ENCODE measurements around the gene GPR137B. TPM values are rescaled to one million over a fixed set of nuclear protein-coding genes. Genes with fewer than 3 reads are reported as not detected.

The GPR137B gene
- total and polyA plus RNA-seq, 2 experiments from 2014 or later = 0.87 to 3.0 TPM

- TF ChIP-seq CTCF (IDR thresholded peaks at IDR 0.05; ENCODE audit: low read depth, low read length) = no peak
Observed at GRCh38 chr1:236150986-236151385, 8.6 kb downstream of the GPR137B start.

GRCh38 chr1:236151739-236152424 lies 9.5 kb downstream of the GPR137B start:
- no peak overlapping the region for H3K4me3 ChIP-seq
- H3K27ac ChIP-seq = no peak overlapping the region
- no peaks in the 10 kb centered on the region for H3K36me3 ChIP-seq
- H3K4me1 ChIP-seq (ENCODE audit: low read depth) = no peaks in the 10 kb centered on the region
- DNase-seq (ENCODE audit: low read depth in 1 of 2, low spot score in 1 of 2) = no peak
- H3K9me3 ChIP-seq (ENCODE audit: low read depth) = no peaks in the 10 kb centered on the region
- TF ChIP-seq CTCF (IDR thresholded peaks at IDR 0.05; ENCODE audit: low read depth, low read length) = no peak
- H3K27me3 ChIP-seq = no peaks in the 10 kb centered on the region

More at GRCh38 chr1:236150986-236151385, 8.6 kb downstream of the GPR137B start:
- Histone ChIP-seq H3K27me3 (peaks cover 2% of the 10 kb centered on the region), H3K4me1 (ENCODE audit: low read depth) (no peaks in the 10 kb centered on the region), H3K36me3 (no peaks in the 10 kb centered on the region), H3K4me3 (no peak overlapping the region), H3K9me3 (ENCODE audit: low read depth) (no peaks in the 10 kb centered on the region), H3K27ac (no peak overlapping the region)
- DNase-seq (ENCODE audit: low read depth in 1 of 2, low spot score in 1 of 2) = no peak

GRCh38 chr1:236154126-236154525 lies 11.8 kb downstream of the GPR137B start:
- Histone ChIP-seq H3K4me1 (ENCODE audit: low read depth) (no peaks in the 10 kb centered on the region), H3K4me3 (no peak overlapping the region), H3K9me3 (ENCODE audit: low read depth) (no peaks in the 10 kb centered on the region), H3K27ac (no peak overlapping the region), H3K36me3 (no peaks in the 10 kb centered on the region), H3K27me3 (no peaks in the 10 kb centered on the region)
- TF ChIP-seq CTCF (IDR thresholded peaks at IDR 0.05; ENCODE audit: low read depth, low read length) = no peak
- no peak for DNase-seq (ENCODE audit: low read depth in 1 of 2, low spot score in 1 of 2)

- Histone ChIP-seq H3K36me3 (no peaks in the 10 kb centered on the region), H3K4me1 (ENCODE audit: low read depth) (no peaks in the 10 kb centered on the region), H3K27me3 (no peaks in the 10 kb centered on the region), H3K9me3 (ENCODE audit: low read depth) (no peaks in the 10 kb centered on the region), H3K27ac (no peak overlapping the region), H3K4me3 (no peak overlapping the region)
- no peak for TF ChIP-seq CTCF (IDR thresholded peaks at IDR 0.05; ENCODE audit: low read depth, low read length)
- no peak for DNase-seq (ENCODE audit: low read depth in 1 of 2, low spot score in 1 of 2)
Observed at GRCh38 chr1:236154671-236155398, 12.5 kb downstream of the GPR137B start.

GRCh38 chr1:236155399-236155767 lies 13.0 kb downstream of the GPR137B start:
- no peaks in the 10 kb centered on the region for H3K27me3 ChIP-seq
- DNase-seq (ENCODE audit: low read depth in 1 of 2, low spot score in 1 of 2) = no peak
- H3K4me3 ChIP-seq = no peak overlapping the region
- H3K9me3 ChIP-seq (ENCODE audit: low read depth) = no peaks in the 10 kb centered on the region
- no peaks in the 10 kb centered on the region for H3K36me3 ChIP-seq
- H3K27ac ChIP-seq = no peak overlapping the region
- no peak for TF ChIP-seq CTCF (IDR thresholded peaks at IDR 0.05; ENCODE audit: low read depth, low read length)
- H3K4me1 ChIP-seq (ENCODE audit: low read depth) = no peaks in the 10 kb centered on the region
